HG02678 (cell line): ENCODE results near the gene FOSL2.

Experiments used
- ATAC-seq: cut with Tn5 transposase; IDR thresholded peaks from one replicate; pipeline ENCODE4 v1.9.1; 2021; ENCODE audit warnings: mild to moderate bottlenecking, moderate library complexity; ENCODE audit not compliant: unreplicated experiment

The FOSL2 gene

GRCh38 chr2:28447943-28448792, 55.5 kb downstream of the FOSL2 start:
- no peak for ATAC-seq

- no peak for ATAC-seq
These were observed 56.1 kb downstream of the FOSL2 start for GRCh38 chr2:28448793-28449100.

GRCh38 chr2:28449126-28449487, 56.4 kb downstream of the FOSL2 start:
- no peak for ATAC-seq

- ATAC-seq = no peak
These were observed 57.1 kb downstream of the FOSL2 start for GRCh38 chr2:28449488-28450395.

- ATAC-seq = no peak
These were observed 58.4 kb downstream of the FOSL2 start for GRCh38 chr2:28450901-28451565.

- no peak for ATAC-seq
These were observed 59.3 kb downstream of the FOSL2 start for GRCh38 chr2:28451793-28452533.

- ATAC-seq = no peak
These were observed 60.0 kb downstream of the FOSL2 start for GRCh38 chr2:28452534-28453081.

- no peak for ATAC-seq
These were observed 60.7 kb downstream of the FOSL2 start for GRCh38 chr2:28453396-28453795.

- ATAC-seq = no peak
These were observed 61.6 kb downstream of the FOSL2 start for GRCh38 chr2:28454016-28454930.

GRCh38 chr2:28457237-28457636, 64.6 kb downstream of the FOSL2 start:
- ATAC-seq = no peak

- ATAC-seq = no peak
These were observed 68.4 kb downstream of the FOSL2 start for GRCh38 chr2:28461056-28461455.

- no peak for ATAC-seq
These were observed 69.5 kb downstream of the FOSL2 start for GRCh38 chr2:28462122-28462521.

- no peak for ATAC-seq
These were observed 70.7 kb downstream of the FOSL2 start for GRCh38 chr2:28463211-28463816.

- ATAC-seq = no peak
These were observed 71.2 kb downstream of the FOSL2 start for GRCh38 chr2:28463893-28464292.

- ATAC-seq = no peak
These were observed 72.7 kb downstream of the FOSL2 start for GRCh38 chr2:28465148-28465885.
